GM21447 (cell line): ENCODE measurements around the gene TUBA3D.
"Not testable (repeated sequence)": the region's sequence is repeated elsewhere in the genome, so short reads cannot be mapped to it uniquely, and the experiment has no call there.

ENCODE experiments used
- ATAC-seq: cut with Tn5 transposase; IDR thresholded peaks from one replicate; pipeline ENCODE4 v1.9.1; 2021; ENCODE audit not compliant: unreplicated experiment

The TUBA3D gene

GRCh38 chr2:131511969-131512870, 36.3 kb downstream of the TUBA3D start:
- ATAC-seq, result not testable (repeated sequence)

- ATAC-seq, result peak; percentile 83
These were observed 38.7 kb downstream of the TUBA3D start for GRCh38 chr2:131514408-131515166.

- not testable (repeated sequence) for ATAC-seq
These were observed 39.3 kb downstream of the TUBA3D start for GRCh38 chr2:131515235-131515634.

- no peak for ATAC-seq
These were observed 40.1 kb downstream of the TUBA3D start for GRCh38 chr2:131516011-131516410.

- not testable (repeated sequence) for ATAC-seq
These were observed 40.7 kb downstream of the TUBA3D start for GRCh38 chr2:131516621-131517020.

GRCh38 chr2:131517106-131517831, 41.4 kb downstream of the TUBA3D start:
- no peak for ATAC-seq

DNA sequence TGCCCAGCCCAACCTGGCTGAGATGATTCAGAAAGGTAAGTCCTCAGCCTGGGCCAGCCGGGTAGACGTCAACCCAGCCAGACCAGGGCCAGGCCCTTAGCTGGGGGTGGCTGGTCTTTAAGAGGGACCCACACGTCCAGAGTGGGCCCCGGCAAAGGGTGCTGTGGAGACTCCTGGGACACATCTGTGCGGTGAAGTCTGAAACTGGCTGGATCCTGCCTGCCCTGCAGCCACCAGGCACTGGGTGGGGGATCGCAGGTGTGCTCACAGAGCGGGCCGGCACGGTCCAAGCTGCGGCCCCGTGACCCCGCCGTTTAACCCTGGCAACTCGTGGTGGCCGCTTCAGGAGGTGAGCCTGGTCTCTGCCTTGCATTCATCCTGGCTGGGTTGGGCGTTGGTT, 41.9 kb downstream of the TUBA3D start:
- not testable (repeated sequence) for ATAC-seq

DNA sequence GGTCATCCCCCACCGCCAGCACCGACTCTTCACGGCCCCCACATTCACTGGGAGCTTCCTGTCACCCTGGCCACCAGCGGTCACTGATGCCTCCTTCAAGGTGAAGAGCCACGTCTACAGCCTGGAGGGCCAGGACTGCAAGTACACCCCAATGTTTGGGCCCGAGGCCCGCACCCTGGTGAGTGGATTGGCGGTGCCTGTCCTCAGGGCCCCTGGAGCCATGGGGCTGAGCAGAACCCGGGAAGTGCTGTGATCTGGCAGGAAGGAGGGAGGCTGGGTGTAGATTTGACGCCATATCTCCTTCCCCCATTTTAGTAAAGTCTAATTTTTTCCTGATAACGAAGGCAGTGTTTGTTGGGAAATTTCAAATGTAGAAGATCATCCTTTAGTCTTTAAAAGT, 42.6 kb downstream of the TUBA3D start:
- ATAC-seq, result not testable (repeated sequence)

DNA sequence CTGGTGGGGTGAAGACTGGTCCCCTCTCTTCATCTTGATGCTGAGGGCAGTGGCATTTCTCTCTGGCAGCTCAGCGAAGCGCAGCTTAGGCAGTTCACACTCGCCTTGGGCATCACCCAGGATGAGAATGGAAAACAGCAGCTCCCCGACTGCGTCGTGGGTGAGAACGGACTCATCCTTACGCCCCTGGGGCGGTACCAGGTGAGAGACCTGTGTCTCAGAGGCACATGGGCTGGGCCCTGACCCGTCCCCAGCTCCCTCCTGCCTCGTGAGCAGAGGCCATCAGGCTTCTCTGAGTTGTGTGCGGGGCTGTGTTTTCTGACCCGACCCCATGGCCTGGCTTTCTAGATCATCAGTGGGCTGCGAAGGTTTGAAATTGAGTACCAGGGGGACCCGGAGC, 43.5 kb downstream of the TUBA3D start:
- ATAC-seq, result no peak

DNA sequence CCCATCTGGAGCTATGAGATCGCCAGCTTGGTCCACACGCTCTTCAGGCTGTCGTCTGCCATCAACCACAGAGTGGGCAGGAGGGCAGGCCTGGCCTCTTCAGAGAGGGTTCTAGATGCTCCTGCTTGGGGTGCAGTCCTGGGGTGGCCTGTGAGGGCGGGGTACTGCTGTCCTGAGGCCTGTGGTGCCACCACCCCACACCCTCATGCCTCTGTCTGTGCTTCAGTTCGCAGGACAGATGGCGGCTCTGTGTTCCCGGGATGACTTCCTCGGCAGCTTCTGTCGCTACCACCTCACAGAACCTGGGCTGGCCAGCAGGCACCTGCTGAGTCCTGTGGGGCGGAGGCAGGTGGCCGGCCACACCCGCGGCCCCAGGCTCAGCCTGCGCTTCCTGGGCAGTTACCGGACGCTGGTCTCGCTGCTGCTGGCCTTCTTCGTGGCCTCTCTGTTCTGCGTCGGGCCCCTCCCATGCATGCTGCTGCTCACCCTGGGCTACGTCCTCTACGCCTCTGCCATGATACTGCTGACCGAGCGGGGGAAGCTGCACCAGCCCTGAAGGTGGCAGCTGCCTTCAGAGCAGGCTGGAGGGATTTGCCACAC, 44.1 kb downstream of the TUBA3D start:
- not testable (repeated sequence) for ATAC-seq

DNA sequence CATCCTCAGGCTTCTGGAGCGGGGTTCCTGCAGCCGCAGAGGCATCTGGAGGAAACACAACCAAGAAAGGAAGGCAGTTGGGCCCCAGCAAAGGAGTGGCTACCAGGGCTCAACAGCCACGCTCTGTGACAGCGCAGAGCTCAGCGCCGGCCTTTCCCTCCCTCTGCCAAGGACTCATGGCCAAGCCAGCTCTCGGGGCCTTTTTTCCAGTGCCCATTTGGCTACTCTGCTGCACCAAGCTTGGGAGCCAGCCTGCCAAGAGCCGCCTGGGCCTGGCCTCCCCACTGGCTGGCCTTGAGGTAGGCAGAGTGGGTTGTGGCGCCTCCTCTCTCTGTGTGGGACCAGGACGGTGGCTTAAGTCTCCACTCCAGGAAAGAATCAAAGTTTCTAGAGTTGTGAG, 44.6 kb downstream of the TUBA3D start:
- ATAC-seq, result no peak

- not testable (repeated sequence) for ATAC-seq
These were observed 45.6 kb downstream of the TUBA3D start for GRCh38 chr2:131521524-131521923.

- no peak for ATAC-seq
These were observed 46.3 kb downstream of the TUBA3D start for GRCh38 chr2:131521961-131522781.

- not testable (repeated sequence) for ATAC-seq
These were observed 49.3 kb downstream of the TUBA3D start for GRCh38 chr2:131525256-131525655.

GRCh38 chr2:131527131-131528001, 51.4 kb downstream of the TUBA3D start, which contains the start of gene CCDC74A:
Gene CCDC74A, plus strand, starts transcription at chr2:131527888. Its CDS starts 83 bp downstream, at chr2:131527971.
- peak; percentile 80 for ATAC-seq

- peak; percentile 67 for ATAC-seq
These were observed 53.3 kb downstream of the TUBA3D start for GRCh38 chr2:131528981-131529863.

DNA sequence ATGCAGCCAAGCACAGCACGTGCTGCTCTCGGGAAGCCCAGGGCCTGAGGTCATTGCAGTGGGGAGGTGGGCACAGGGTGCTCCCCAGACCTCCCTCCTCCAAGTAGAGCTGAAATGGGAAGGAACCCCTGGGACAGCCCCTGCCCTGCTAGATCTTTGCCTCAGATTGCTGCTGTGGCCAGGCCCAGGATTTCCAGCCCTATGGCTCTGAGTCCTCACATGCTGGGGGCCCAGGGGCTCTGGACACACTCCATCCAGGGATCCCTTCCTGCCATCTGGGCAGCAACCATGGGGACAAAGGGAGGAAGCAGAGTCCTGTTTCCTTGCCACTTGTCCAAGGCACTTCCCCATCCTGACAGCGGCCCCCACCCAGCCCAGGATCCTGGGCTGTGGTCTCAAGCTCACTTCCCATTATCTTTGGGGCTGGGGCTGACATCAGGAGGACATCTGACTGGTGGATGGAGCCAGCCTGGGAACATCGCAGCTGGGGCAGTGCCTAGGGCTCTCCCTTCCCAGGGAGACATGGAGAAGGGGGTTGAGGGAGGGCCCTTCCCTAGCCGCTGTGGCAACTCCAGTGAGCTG, 54.0 kb downstream of the TUBA3D start:
- not testable (repeated sequence) for ATAC-seq
